ENCODE data around the gene CEP112. TPM values are rescaled to one million over a fixed set of nuclear protein-coding genes. Genes with fewer than 3 reads are reported as not detected.
A peak's percentile ranks its signal among the peaks of the same experiment; 100 is the strongest.

CEP112 gene
- total and polyA plus RNA-seq, 10 of the 15 experiments (the other 5 are each of a cell fraction or from before 2014, with no cell fraction given), result 0.11 to 3.8 (median 0.32) TPM; not detected in 1

- TF ChIP-seq MEF2A (IDR thresholded peaks at IDR 0.05; ENCODE audit: insufficient read depth, low read depth, low read length), result peak; percentile 94
- TF ChIP-seq USF1 (IDR thresholded peaks at IDR 0.05; ENCODE audit: borderline replicate concordance, extremely low read length, insufficient read depth, low read depth, low read length), result no peak
- no peak for TF ChIP-seq SMAD1 (IDR thresholded peaks at IDR 0.05; ENCODE audit: low read depth, partially characterized antibody)
- TF ChIP-seq ATF3 (IDR thresholded peaks at IDR 0.05; ENCODE audit: borderline replicate concordance, extremely low read depth, low read depth, low read length), result no peak
- TF ChIP-seq SIN3A (IDR thresholded peaks at IDR 0.05; ENCODE audit: low read depth, low read length), result no peak
- no peak for TF ChIP-seq HSF1 (IDR thresholded peaks at IDR 0.05; ENCODE audit: low read depth, low read length)
- peak; percentile 60 for TF ChIP-seq MEF2B (IDR thresholded peaks at IDR 0.05; ENCODE audit: partially characterized antibody, poor library complexity, severe bottlenecking)
- no peak for TF ChIP-seq ZNF217 (IDR thresholded peaks at IDR 0.05)
- no peak for TF ChIP-seq ZNF274 (IDR thresholded peaks at IDR 0.05; ENCODE audit: insufficient read depth, insufficient read length)
- TF ChIP-seq FOXK2 (IDR thresholded peaks at IDR 0.05), result no peak
- TF ChIP-seq CHD1 (IDR thresholded peaks at IDR 0.05; ENCODE audit: low read depth, low read length), result no peak
Observed at GRCh38 chr17:65656390-65657250, 535.3 kb downstream of the CEP112 start (continued).

Data from GM12878 (cell line).